Kidney epithelial cell (primary cell): ENCODE measurements around the gene LMOD2. TPM values are rescaled to one million over a fixed set of nuclear protein-coding genes. Genes with fewer than 3 reads are reported as not detected.
A peak's percentile ranks its signal among the peaks of the same experiment; 100 is the strongest.

ENCODE experiments used
- DNase-seq: peaks from one replicate; pipeline ENCODE4 v3.0.0-alpha.2; 2010; ENCODE audit warnings: low read depth
- H3K27me3 ChIP-seq: 2 replicates; pipeline ENCODE4 v1.6.0; 2011; ENCODE audit warnings: low read length; ENCODE audit not compliant: control insufficient read depth, insufficient read depth
- H3K36me3 ChIP-seq: 2 replicates; pipeline ENCODE4 v1.5.1; 2011; ENCODE audit warnings: low read length; ENCODE audit not compliant: control insufficient read depth, insufficient read depth
- H3K4me3 ChIP-seq: 2 replicates; pipeline ENCODE4 v1.5.1; 2011; ENCODE audit warnings: low read depth, mild to moderate bottlenecking, control low read depth, low read length
- total RNA-seq: library from RNA; depleted of rRNA; stranded (reverse); fragments of >200 nt; gene quantifications from 2 replicates; pipeline ENCODE4 v1.2.3, GENCODE V29; 2015
- TF ChIP-seq, protein P1 (sequence below): IDR thresholded peaks from 2 replicates; pipeline ENCODE4 v1.5.1; 2011; ENCODE audit warnings: mild to moderate bottlenecking, moderate library complexity, low read length, control low read depth, inconsistent platforms; ENCODE audit not compliant: insufficient read depth, poor library complexity, severe bottlenecking

Gene LMOD2
- total RNA-seq, 1 donor from 2014 or later, result not detected

DNA sequence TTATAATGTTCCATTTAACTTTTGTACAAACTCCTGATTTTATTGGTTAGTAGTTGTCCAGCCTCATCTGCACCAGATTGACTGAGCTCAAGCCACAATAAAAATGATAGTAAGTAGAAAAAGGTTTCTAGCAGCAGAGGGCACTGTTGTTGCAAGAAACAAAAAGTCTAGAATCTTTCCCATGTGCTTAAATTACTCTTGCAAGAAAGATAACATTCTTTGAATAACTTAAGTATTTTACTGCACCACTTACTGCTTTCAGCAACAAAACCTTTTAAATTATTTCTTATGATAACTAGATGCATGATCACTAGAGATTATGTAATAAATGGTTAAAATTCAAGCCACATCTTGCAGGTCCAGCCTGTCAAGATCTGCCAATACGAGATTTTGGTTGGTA is 27.0 kb downstream of the LMOD2 start:
- H3K36me3 ChIP-seq, result no peaks in the 10 kb centered on the region
- peak; percentile 38 for DNase-seq
- TF ChIP-seq, protein P1, sequence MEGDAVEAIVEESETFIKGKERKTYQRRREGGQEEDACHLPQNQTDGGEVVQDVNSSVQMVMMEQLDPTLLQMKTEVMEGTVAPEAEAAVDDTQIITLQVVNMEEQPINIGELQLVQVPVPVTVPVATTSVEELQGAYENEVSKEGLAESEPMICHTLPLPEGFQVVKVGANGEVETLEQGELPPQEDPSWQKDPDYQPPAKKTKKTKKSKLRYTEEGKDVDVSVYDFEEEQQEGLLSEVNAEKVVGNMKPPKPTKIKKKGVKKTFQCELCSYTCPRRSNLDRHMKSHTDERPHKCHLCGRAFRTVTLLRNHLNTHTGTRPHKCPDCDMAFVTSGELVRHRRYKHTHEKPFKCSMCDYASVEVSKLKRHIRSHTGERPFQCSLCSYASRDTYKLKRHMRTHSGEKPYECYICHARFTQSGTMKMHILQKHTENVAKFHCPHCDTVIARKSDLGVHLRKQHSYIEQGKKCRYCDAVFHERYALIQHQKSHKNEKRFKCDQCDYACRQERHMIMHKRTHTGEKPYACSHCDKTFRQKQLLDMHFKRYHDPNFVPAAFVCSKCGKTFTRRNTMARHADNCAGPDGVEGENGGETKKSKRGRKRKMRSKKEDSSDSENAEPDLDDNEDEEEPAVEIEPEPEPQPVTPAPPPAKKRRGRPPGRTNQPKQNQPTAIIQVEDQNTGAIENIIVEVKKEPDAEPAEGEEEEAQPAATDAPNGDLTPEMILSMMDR, result peak; percentile 58
- H3K27me3 ChIP-seq, result no peaks in the 10 kb centered on the region
- no peak overlapping the region for H3K4me3 ChIP-seq

DNA sequence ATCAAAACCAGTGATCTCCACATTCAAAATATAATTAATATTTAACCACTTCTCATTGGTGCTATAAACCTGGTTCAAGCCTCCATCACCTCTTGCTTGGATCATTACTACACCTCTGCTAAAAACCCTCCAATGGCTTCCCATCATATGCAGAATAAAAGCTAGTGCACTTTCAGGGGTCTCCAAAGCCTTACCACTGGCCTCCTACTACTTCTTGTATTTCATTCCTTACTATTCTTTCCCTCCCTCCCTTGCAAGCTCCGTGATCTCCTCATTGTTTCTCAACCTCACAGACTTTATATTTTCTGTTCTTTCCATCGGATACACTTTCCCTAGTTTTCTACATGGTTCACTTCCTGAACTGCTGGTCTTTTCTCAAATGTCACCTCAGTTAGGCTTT is 31.5 kb downstream of the LMOD2 start:
- DNase-seq, result no peak
- H3K27me3 ChIP-seq, result no peaks in the 10 kb centered on the region
- H3K4me3 ChIP-seq, result no peak overlapping the region
- no peaks in the 10 kb centered on the region for H3K36me3 ChIP-seq
- TF ChIP-seq, protein P1, result no peak

DNA sequence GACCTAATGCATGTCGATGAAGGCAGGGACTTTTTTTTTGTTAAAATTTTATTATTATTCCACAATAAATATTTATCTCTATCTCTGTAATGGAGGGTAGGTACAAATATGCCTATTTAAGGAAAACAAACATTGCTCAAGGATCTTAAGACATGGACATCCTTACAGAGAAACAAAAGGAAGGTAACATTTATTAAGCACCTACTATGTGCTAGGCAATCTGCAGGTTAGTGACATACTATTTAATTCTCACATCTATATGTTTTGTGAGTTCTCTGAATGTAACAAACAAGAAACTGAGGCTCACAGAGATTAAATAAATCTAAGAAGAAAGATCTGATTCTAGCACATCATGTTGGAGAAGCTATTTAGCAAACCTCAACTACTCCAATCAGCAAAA is 32.1 kb downstream of the LMOD2 start:
- Histone ChIP-seq H3K4me3 (no peak overlapping the region), H3K36me3 (no peaks in the 10 kb centered on the region), H3K27me3 (no peaks in the 10 kb centered on the region)
- no peak for DNase-seq
- TF ChIP-seq, protein P1, result no peak

DNA sequence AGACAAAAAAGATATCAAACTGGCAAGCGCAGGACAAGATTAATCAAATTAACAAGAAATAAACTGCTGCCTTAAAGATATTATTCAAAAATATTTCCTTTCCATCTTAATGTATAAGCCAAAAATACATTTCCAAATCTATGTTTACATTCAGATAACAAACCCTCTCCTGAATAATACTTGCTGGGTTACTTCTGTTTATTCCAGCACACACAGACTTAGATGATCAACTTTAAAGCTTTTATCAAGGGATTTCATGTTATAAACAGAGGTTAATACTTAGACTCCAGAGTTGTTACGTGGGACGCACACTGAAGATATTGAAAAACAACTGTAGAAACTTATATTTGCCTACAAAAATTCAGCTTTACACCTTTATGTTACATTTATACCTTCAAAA is 33.6 kb downstream of the LMOD2 start:
- no peak overlapping the region for H3K4me3 ChIP-seq
- no peaks in the 10 kb centered on the region for H3K36me3 ChIP-seq
- no peak for DNase-seq
- H3K27me3 ChIP-seq, result no peaks in the 10 kb centered on the region
- TF ChIP-seq, protein P1, result no peak

DNA sequence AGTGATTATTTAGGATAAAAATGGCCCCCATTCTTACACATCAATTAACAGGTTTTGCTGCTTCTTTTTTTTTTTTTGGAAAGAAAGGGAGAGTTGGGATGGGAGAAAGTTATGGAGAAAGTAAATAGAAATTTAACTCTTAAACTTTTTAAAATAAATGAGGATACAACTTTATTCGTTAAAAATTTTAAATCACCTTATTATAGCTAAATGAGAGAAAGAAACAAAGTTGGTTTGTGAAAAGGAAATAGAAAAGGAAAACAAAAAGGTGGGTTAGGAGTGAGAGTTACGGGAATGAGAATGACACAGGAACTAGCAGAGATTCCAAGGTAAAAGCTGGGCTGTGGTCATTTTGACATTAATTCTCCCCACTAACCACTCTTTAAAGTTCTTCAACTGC is 34.9 kb downstream of the LMOD2 start:
- no peaks in the 10 kb centered on the region for H3K27me3 ChIP-seq
- H3K36me3 ChIP-seq, result no peaks in the 10 kb centered on the region
- TF ChIP-seq, protein P1, result no peak
- DNase-seq, result no peak
- H3K4me3 ChIP-seq, result no peak overlapping the region

DNA sequence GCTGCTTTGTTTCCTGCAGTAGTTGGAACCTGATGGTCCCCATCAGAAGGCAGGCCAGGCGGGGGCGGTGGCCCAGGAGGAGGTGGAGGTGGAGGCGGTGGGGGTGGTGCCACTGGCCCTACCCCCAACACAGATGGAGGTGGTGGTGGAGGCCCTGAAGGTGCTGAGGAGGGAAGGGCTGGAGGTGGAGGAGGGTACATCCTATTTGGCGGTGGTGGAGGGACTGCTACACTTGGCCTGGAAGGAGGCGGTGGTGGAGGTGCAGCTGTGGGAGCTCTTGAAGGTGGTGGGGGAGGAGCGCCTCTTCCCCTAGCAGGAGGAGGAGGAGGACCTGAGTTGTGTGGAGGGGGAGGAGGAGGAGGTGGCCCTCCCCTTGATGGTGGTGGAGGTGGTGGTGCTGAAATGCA is 36.8 kb downstream of the LMOD2 start:
- no peaks in the 10 kb centered on the region for H3K27me3 ChIP-seq
- DNase-seq, result no peak
- no peaks in the 10 kb centered on the region for H3K36me3 ChIP-seq
- TF ChIP-seq, protein P1, result no peak
- no peak overlapping the region for H3K4me3 ChIP-seq
